ENCODE measurements around the gene EAF2. TPM values are rescaled to one million over a fixed set of nuclear protein-coding genes. Genes with fewer than 3 reads are reported as not detected.

EAF2 gene
- total RNA-seq, 1 experiment from 2014 or later: 4.4 TPM

GRCh38 chr3:121926380-121926779 is 91.4 kb downstream of the EAF2 start:
- Histone ChIP-seq H3K9ac (ENCODE audit: low read length) (no peak overlapping the region), H4K20me1 (ENCODE audit: insufficient read depth) (no peaks in the 10 kb centered on the region), H3K27ac (ENCODE audit: low read depth, low read length) (no peak overlapping the region), H3K9me3 (ENCODE audit: control insufficient read depth in 1 of 2, insufficient read depth in 1 of 2, low read depth in 1 of 2, low read length in 2 of 2) (no peaks in the 10 kb centered on the region), H3K4me3 (replicated peaks in 1 of 2; ENCODE audit: low read depth in 1 of 2, low read length in 2 of 2) (no peak overlapping the region), H3K36me3 (ENCODE audit: control insufficient read depth in 1 of 2, insufficient read depth in 2 of 2, low read length in 2 of 2) (no peaks in the 10 kb centered on the region), H3K4me1 (ENCODE audit: control insufficient read depth in 1 of 2, insufficient read depth in 2 of 2, low read length in 2 of 2) (no peaks in the 10 kb centered on the region), H2AFZ (ENCODE audit: low read depth, low read length, poor library complexity, severe bottlenecking) (no peak overlapping the region), H3K27me3 (ENCODE audit: insufficient read depth, low read length) (no peaks in the 10 kb centered on the region), H3K4me2 (ENCODE audit: low read length) (no peak overlapping the region), H3K9me2 (ENCODE audit: insufficient read depth) (no peaks in the 10 kb centered on the region), H3K79me2 (ENCODE audit: insufficient read depth, low read length) (no peaks in the 10 kb centered on the region)
- no TSS peak for BruUV-seq (replicated peaks)
- intact Hi-C loops (cut with micrococcal nuclease): no loop called here
- POLR2A ChIA-PET: no interaction called here
- no peak for DNase-seq (ENCODE audit: low read depth, low spot score)
- CTCF ChIA-PET: no interaction called here
- RAD21 ChIA-PET (ENCODE audit: low non-redundant PET in 1 of 2, low total read pairs in 2 of 2, uncharacterized antibody in 2 of 2, unreplicated experiment in 2 of 2): no interaction called here
- no peak for ATAC-seq
- TF ChIP-seq YY1 (IDR thresholded peaks at IDR 0.05; ENCODE audit: extremely low read depth, insufficient replicate concordance, low read depth, low read length): no peak
- TF ChIP-seq ZBTB33 (IDR thresholded peaks at IDR 0.05; ENCODE audit: extremely low read depth, insufficient replicate concordance, low read length): no peak
- no peak for TF ChIP-seq JUND (IDR thresholded peaks at IDR 0.05)
- TF ChIP-seq CEBPB (IDR thresholded peaks at IDR 0.05; ENCODE audit: low read depth): no peak
- no peak for TF ChIP-seq ZFX (IDR thresholded peaks at IDR 0.05)
- TF ChIP-seq ZNF274 (IDR thresholded peaks at IDR 0.05; ENCODE audit: low read depth, low read length): no peak
- TF ChIP-seq POLR2AphosphoS5 (IDR thresholded peaks at IDR 0.05; ENCODE audit: low read depth, low read length): no peak
- TF ChIP-seq TCF7L2 (IDR thresholded peaks at IDR 0.05; ENCODE audit: borderline replicate concordance, extremely low read depth, insufficient read depth, insufficient read length): no peak
- TF ChIP-seq CBX3 (IDR thresholded peaks at IDR 0.05; ENCODE audit: low read depth): no peak
- TF ChIP-seq MAX (IDR thresholded peaks at IDR 0.05): no peak
- TF ChIP-seq POLR2A (IDR thresholded peaks at IDR 0.05; ENCODE audit: borderline replicate concordance, extremely low read depth, insufficient read depth, insufficient read length): no peak
- no peak for TF ChIP-seq CTCF (IDR thresholded peaks at IDR 0.05 in 2 of 3, conservative IDR thresholded peaks at IDR 0.05 in 1 of 3; ENCODE audit: borderline replicate concordance in 1 of 3, insufficient read depth in 1 of 3, low read depth in 2 of 3, low read length in 2 of 3)
- no peak for TF ChIP-seq EGR1 (IDR thresholded peaks at IDR 0.05; ENCODE audit: low read depth)
- TF ChIP-seq EZH2phosphoT487 (IDR thresholded peaks at IDR 0.05; ENCODE audit: borderline replicate concordance): no peak

Other genes with a start within 250 kb of the EAF2 start
- not detected for gene FBXO40, start 241.8 kb upstream of the EAF2 start, total RNA-seq (2021; ENCODE audit: unreplicated experiment)
- 1.6 TPM for gene HCLS1, start 174.3 kb upstream of the EAF2 start, total RNA-seq (2021; ENCODE audit: unreplicated experiment)
- 31.3 TPM for gene GOLGB1, start 85.5 kb upstream of the EAF2 start, total RNA-seq (2021; ENCODE audit: unreplicated experiment)
- 22.2 TPM for gene IQCB1, start 149 bp upstream of the EAF2 start, total RNA-seq (2021; ENCODE audit: unreplicated experiment)
- 0.96 TPM for gene SLC15A2, start 59.2 kb downstream of the EAF2 start, total RNA-seq (2021; ENCODE audit: unreplicated experiment)
- 2.9 TPM for gene ILDR1, start 187.0 kb downstream of the EAF2 start, total RNA-seq (2021; ENCODE audit: unreplicated experiment)
- gene CD86, start 220.2 kb downstream of the EAF2 start, total RNA-seq (2021; ENCODE audit: unreplicated experiment): not detected